Peyer's patch (tissue), 4 donors: ENCODE measurements around the gene CD82.

ENCODE experiments used
- CTCF ChIP-seq, 6 experiments: fragments of 450-650 bp in 4 of 6; fragments of 200-600 bp in 2 of 6; sonication (generic) in 1 of 6; IDR thresholded peaks; one replicate each; pipeline ENCODE4 v1.5.1; 2017 to 2019; ENCODE audit warnings: antibody characterized with exemption in 6 of 6, mild to moderate bottlenecking in 3 of 6, moderate library complexity in 1 of 6
- POLR2A ChIP-seq, 2 donors: fragments of 450-650 bp; IDR thresholded peaks; one replicate each; pipeline ENCODE4 v1.5.1; 2017; ENCODE audit warnings: antibody characterized with exemption in 2 of 2, mild to moderate bottlenecking in 2 of 2, moderate library complexity in 2 of 2

- TF ChIP-seq CTCF (IDR thresholded peaks at IDR 0.05), result no peak
- no peak for TF ChIP-seq POLR2A (IDR thresholded peaks at IDR 0.05)
These were observed 28.5 kb upstream of the CD82 start for GRCh38 chr11:44536788-44537516.
